Embryonic facial prominence (tissue), 1 donor: Measurements from ENCODE around the gene CYP24A1.

Experiments used
- DNase-seq: peaks from one replicate; pipeline ENCODE4 v3.0.0-alpha.2; 2016; ENCODE audit errors: extremely low spot score

Gene CYP24A1

GRCh38 chr20:54174457-54175175, 830 bp upstream of the CYP24A1 start:
- DNase-seq, result no peak

- DNase-seq, result no peak
These were observed 732 bp downstream of the CYP24A1 start for GRCh38 chr20:54172856-54173652.

- no peak for DNase-seq
These were observed 1.3 kb downstream of the CYP24A1 start for GRCh38 chr20:54172532-54172855.

GRCh38 chr20:54170963-54171362, 2.8 kb downstream of the CYP24A1 start:
- DNase-seq, result no peak

- no peak for DNase-seq
These were observed 3.7 kb downstream of the CYP24A1 start for GRCh38 chr20:54170026-54170471.

- no peak for DNase-seq
These were observed 4.6 kb downstream of the CYP24A1 start for GRCh38 chr20:54168961-54169862.

- no peak for DNase-seq
These were observed 5.6 kb downstream of the CYP24A1 start for GRCh38 chr20:54167909-54168872.

GRCh38 chr20:54166987-54167662, 6.7 kb downstream of the CYP24A1 start:
- no peak for DNase-seq

GRCh38 chr20:54165803-54166202, 8.0 kb downstream of the CYP24A1 start:
- DNase-seq, result no peak

- no peak for DNase-seq
These were observed 8.8 kb downstream of the CYP24A1 start for GRCh38 chr20:54165014-54165413.

GRCh38 chr20:54163402-54163801, 10.4 kb downstream of the CYP24A1 start:
- no peak for DNase-seq

- no peak for DNase-seq
These were observed 11.3 kb downstream of the CYP24A1 start for GRCh38 chr20:54162378-54163009.

GRCh38 chr20:54161821-54162149, 12.0 kb downstream of the CYP24A1 start:
- no peak for DNase-seq

- DNase-seq, result no peak
These were observed 12.6 kb downstream of the CYP24A1 start for GRCh38 chr20:54161008-54161820.

- DNase-seq, result no peak
These were observed 13.4 kb downstream of the CYP24A1 start for GRCh38 chr20:54160065-54161007.

GRCh38 chr20:54158856-54159418, 14.8 kb downstream of the CYP24A1 start:
- DNase-seq, result no peak

- DNase-seq, result no peak
These were observed 15.6 kb downstream of the CYP24A1 start for GRCh38 chr20:54158226-54158625.
